Measurements from ENCODE around the gene ETNK2.

The ETNK2 gene

GRCh38 chr1:204197068-204197467 lies 45.2 kb upstream of the ETNK2 start:
- TF ChIP-seq SP1 (IDR thresholded peaks at IDR 0.05): no peak
- TF ChIP-seq ZNF384 (IDR thresholded peaks at IDR 0.05): no peak
- no peak for TF ChIP-seq SUZ12 (IDR thresholded peaks at IDR 0.05)
- TF ChIP-seq LEF1 (IDR thresholded peaks at IDR 0.05; ENCODE audit: borderline replicate concordance): no peak
- TF ChIP-seq NFRKB (IDR thresholded peaks at IDR 0.05): no peak
- TF ChIP-seq BHLHE40 (IDR thresholded peaks at IDR 0.05; ENCODE audit: borderline replicate concordance): no peak
- TF ChIP-seq ARNT (IDR thresholded peaks at IDR 0.05): no peak
- TF ChIP-seq L3MBTL2 (conservative IDR thresholded peaks at IDR 0.05): no peak
- no peak for TF ChIP-seq PKNOX1 (IDR thresholded peaks at IDR 0.05)
- no peak for TF ChIP-seq CTBP1 (IDR thresholded peaks at IDR 0.05; ENCODE audit: borderline replicate concordance)
- TF ChIP-seq TARDBP (IDR thresholded peaks at IDR 0.05): no peak
- TF ChIP-seq FOXM1 (IDR thresholded peaks at IDR 0.05; ENCODE audit: borderline replicate concordance): no peak
- TF ChIP-seq ELF4 (IDR thresholded peaks at IDR 0.05): no peak
- DNase-seq (ENCODE audit: extremely low spot score): no peak
- CTCF ChIA-PET: interaction anchor here (4.0 kb wide), 1 partner anchor 10 kb away, joined by 19 read pairs; no protein-coding TSS in a partner anchor
- POLR2A ChIA-PET: no interaction called here

GRCh38 chr1:204196068-204196795 lies 44.4 kb upstream of the ETNK2 start, which contains the start of gene KISS1:
TSS of gene KISS1 (minus strand) at chr1:204196491. CDS start at chr1:204192876, 3,615 bp downstream.
- POLR2A ChIA-PET: no interaction called here
- no peak for DNase-seq (ENCODE audit: extremely low spot score)
- TF ChIP-seq FOXA1 (IDR thresholded peaks at IDR 0.05): no peak
- no peak for TF ChIP-seq LEF1 (IDR thresholded peaks at IDR 0.05; ENCODE audit: borderline replicate concordance)
- TF ChIP-seq CTBP1 (IDR thresholded peaks at IDR 0.05; ENCODE audit: borderline replicate concordance): no peak
- TF ChIP-seq PKNOX1 (IDR thresholded peaks at IDR 0.05): no peak
- no peak for TF ChIP-seq FOXK2 (IDR thresholded peaks at IDR 0.05)
- TF ChIP-seq SP1 (IDR thresholded peaks at IDR 0.05): no peak
- TF ChIP-seq HDGF (IDR thresholded peaks at IDR 0.05; ENCODE audit: borderline replicate concordance): no peak
- TF ChIP-seq TARDBP (IDR thresholded peaks at IDR 0.05): no peak
- no peak for TF ChIP-seq SUZ12 (IDR thresholded peaks at IDR 0.05)
- TF ChIP-seq NFRKB (IDR thresholded peaks at IDR 0.05): no peak
- TF ChIP-seq FOXM1 (IDR thresholded peaks at IDR 0.05; ENCODE audit: borderline replicate concordance): no peak
- no peak for TF ChIP-seq BHLHE40 (IDR thresholded peaks at IDR 0.05; ENCODE audit: borderline replicate concordance)
- TF ChIP-seq ARNT (IDR thresholded peaks at IDR 0.05): no peak
- no peak for TF ChIP-seq ELF4 (IDR thresholded peaks at IDR 0.05)
- no peak for TF ChIP-seq L3MBTL2 (conservative IDR thresholded peaks at IDR 0.05)
- TF ChIP-seq ZNF384 (IDR thresholded peaks at IDR 0.05): no peak
- CTCF ChIA-PET: interaction anchor here (4.0 kb wide), 1 partner anchor 11 kb away, joined by 19 read pairs; no protein-coding TSS in a partner anchor

DNA sequence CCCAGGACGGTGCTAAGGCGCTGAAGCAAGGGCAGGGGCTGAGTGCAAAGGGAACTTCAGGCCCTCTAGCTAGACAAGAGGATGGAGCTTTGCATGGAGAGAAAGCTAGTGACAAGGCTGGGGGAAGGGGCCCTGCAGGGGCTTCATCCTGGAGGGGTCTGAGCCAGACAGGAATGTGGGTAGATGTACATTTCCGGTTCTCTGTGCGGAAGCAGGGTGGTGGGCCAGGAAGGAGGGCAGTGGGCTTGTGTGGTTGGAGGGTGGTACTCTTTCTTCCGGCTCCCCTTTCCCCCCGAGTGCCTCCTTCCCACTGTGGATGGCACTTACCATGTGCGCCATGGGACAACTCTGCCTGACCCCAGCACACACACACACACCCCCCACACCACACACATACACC lies 42.9 kb upstream of the ETNK2 start:
- DNase-seq (ENCODE audit: extremely low spot score): no peak
- ChIA-PET CTCF (no interaction called here), POLR2A (no interaction called here)
- TF ChIP-seq L3MBTL2 (conservative IDR thresholded peaks at IDR 0.05) (no peak), SP1 (IDR thresholded peaks at IDR 0.05) (no peak), ARNT (IDR thresholded peaks at IDR 0.05) (no peak), FOXM1 (IDR thresholded peaks at IDR 0.05; ENCODE audit: borderline replicate concordance) (no peak), HDGF (IDR thresholded peaks at IDR 0.05; ENCODE audit: borderline replicate concordance) (no peak), BHLHE40 (IDR thresholded peaks at IDR 0.05; ENCODE audit: borderline replicate concordance) (no peak), PKNOX1 (IDR thresholded peaks at IDR 0.05) (no peak), ELF4 (IDR thresholded peaks at IDR 0.05) (no peak), TARDBP (IDR thresholded peaks at IDR 0.05) (no peak), ZNF384 (IDR thresholded peaks at IDR 0.05) (no peak), LEF1 (IDR thresholded peaks at IDR 0.05; ENCODE audit: borderline replicate concordance) (no peak), NFRKB (IDR thresholded peaks at IDR 0.05) (no peak), FOXA1 (IDR thresholded peaks at IDR 0.05) (no peak), FOXK2 (IDR thresholded peaks at IDR 0.05) (no peak), SUZ12 (IDR thresholded peaks at IDR 0.05) (no peak), CTBP1 (IDR thresholded peaks at IDR 0.05; ENCODE audit: borderline replicate concordance) (no peak)

DNA sequence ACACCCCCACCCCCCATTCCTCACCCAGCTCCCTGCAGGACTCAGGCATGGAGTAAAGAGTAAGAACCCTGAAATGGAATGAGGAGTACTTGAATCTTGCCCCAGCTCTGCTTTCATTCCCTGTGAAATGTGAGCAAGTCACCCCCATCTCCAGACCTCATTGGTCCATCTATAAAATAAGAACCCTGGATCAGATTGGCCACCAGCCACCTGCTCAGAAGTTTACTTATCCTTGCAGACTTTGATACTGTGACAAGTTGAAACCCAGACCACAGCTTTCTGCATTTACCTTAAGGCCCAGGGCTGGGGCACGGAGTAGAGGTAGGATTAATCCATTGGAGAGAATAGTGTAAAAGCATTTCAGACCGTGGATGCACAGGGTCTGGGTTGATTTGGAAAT lies 42.2 kb upstream of the ETNK2 start:
- POLR2A ChIA-PET: no interaction called here
- CTCF ChIA-PET: no interaction called here
- DNase-seq (ENCODE audit: extremely low spot score): no peak
- no peak for TF ChIP-seq HDGF (IDR thresholded peaks at IDR 0.05; ENCODE audit: borderline replicate concordance)
- TF ChIP-seq FOXA1 (IDR thresholded peaks at IDR 0.05): no peak
- TF ChIP-seq L3MBTL2 (conservative IDR thresholded peaks at IDR 0.05): no peak
- no peak for TF ChIP-seq ARNT (IDR thresholded peaks at IDR 0.05)
- TF ChIP-seq NFRKB (IDR thresholded peaks at IDR 0.05): no peak
- no peak for TF ChIP-seq PKNOX1 (IDR thresholded peaks at IDR 0.05)
- no peak for TF ChIP-seq BHLHE40 (IDR thresholded peaks at IDR 0.05; ENCODE audit: borderline replicate concordance)
- no peak for TF ChIP-seq CTBP1 (IDR thresholded peaks at IDR 0.05; ENCODE audit: borderline replicate concordance)

DNA sequence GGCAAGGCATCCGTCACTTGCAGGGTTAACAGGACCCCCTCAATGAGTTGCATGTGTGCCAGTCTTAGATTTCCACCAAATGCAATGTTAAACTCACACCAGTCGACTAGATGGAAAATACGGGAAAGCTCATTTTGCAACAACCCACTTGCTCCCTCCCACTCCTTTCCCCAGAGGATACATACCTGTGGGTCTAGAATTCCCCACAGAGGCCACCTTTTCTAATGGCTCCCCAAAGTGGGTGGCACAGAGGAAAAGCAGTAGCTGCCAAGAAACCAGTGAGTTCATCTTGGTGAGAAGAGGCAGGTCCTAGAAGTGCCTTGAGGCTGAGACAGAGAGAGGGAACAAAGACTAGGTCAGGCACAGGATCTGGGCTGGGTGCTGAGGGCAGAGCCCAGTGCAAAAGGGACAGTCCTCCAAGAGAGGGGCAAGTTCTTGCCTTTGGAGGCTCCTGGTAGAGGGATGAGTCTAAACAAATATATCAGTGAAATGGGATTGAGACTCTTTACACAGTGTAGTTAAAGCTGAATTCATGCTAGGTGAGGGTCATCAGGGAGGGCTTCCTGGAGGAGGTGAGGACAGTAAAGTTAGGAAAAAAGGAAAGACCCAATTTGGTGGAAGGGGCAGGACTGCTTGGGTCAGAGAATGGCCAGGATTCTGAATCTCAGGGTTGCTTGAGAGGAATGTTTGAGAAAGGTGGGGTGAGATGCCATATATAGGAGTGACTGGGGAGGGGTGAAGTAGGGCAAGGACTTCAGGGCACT lies 40.9 kb upstream of the ETNK2 start:
- no peak for DNase-seq (ENCODE audit: extremely low spot score)
- TF ChIP-seq SP1 (IDR thresholded peaks at IDR 0.05) (no peak), NFRKB (IDR thresholded peaks at IDR 0.05) (no peak), FOXA1 (IDR thresholded peaks at IDR 0.05) (no peak), TARDBP (IDR thresholded peaks at IDR 0.05) (no peak), L3MBTL2 (conservative IDR thresholded peaks at IDR 0.05) (no peak), ZNF384 (IDR thresholded peaks at IDR 0.05) (no peak), LEF1 (IDR thresholded peaks at IDR 0.05; ENCODE audit: borderline replicate concordance) (no peak), ARNT (IDR thresholded peaks at IDR 0.05) (no peak), FOXM1 (IDR thresholded peaks at IDR 0.05; ENCODE audit: borderline replicate concordance) (no peak), CTBP1 (IDR thresholded peaks at IDR 0.05; ENCODE audit: borderline replicate concordance) (no peak), ELF4 (IDR thresholded peaks at IDR 0.05) (no peak), PKNOX1 (IDR thresholded peaks at IDR 0.05) (no peak), SUZ12 (IDR thresholded peaks at IDR 0.05) (no peak), FOXK2 (IDR thresholded peaks at IDR 0.05) (no peak), BHLHE40 (IDR thresholded peaks at IDR 0.05; ENCODE audit: borderline replicate concordance) (no peak), HDGF (IDR thresholded peaks at IDR 0.05; ENCODE audit: borderline replicate concordance) (no peak)
- POLR2A ChIA-PET: no interaction called here
- CTCF ChIA-PET: interaction anchor here (1.3 to 2.4 kb wide), 2 partner anchors 14 to 29 kb away, joined by 5 to 9 read pairs; no protein-coding TSS in a partner anchor

All from HEK293T (cell line).